Thyroid gland (tissue), 4 donors: ENCODE measurements around the gene ELL2. TPM values are rescaled to one million over a fixed set of nuclear protein-coding genes. Genes with fewer than 3 reads are reported as not detected.

Experiments used
- DNase-seq, 2 donors: peaks; one replicate each; pipeline ENCODE4 v3.0.0-alpha.2; 2019
- H3K27ac ChIP-seq, 3 donors: fragments of 200-600 bp; sonication (generic); 1 replicate in 2 of 3; 2 replicates in 1 of 3; pipeline ENCODE4 v1.5.1; 2016 to 2019; ENCODE audit warnings: mild to moderate bottlenecking in 1 of 3, moderate library complexity in 1 of 3
- H3K27me3 ChIP-seq: fragments of 200-600 bp; sonication (generic); one replicate; pipeline ENCODE4 v1.5.1; 2019
- H3K36me3 ChIP-seq, 2 donors: fragments of 200-600 bp; sonication (generic); one replicate each; pipeline ENCODE4 v1.5.1; 2016 to 2019
- H3K4me1 ChIP-seq, 2 donors: fragments of 200-600 bp; sonication (generic); one replicate each; pipeline ENCODE4 v1.5.1; 2017 to 2019
- H3K4me3 ChIP-seq, 3 donors: fragments of 200-600 bp; sonication (generic); replicated peaks in 1 of 3; 1 replicate in 2 of 3; 2 replicates in 1 of 3; pipeline ENCODE4 v1.5.1; 2016; ENCODE audit warnings: mild to moderate bottlenecking in 1 of 3
- H3K9me3 ChIP-seq: fragments of 200-600 bp; sonication (generic); one replicate; pipeline ENCODE4 v1.5.1; 2017
- CTCF ChIP-seq, 6 experiments: fragments of 200-600 bp in 3 of 6; fragments of 450-650 bp in 3 of 6; sonication (generic) in 3 of 6; IDR thresholded peaks; one replicate each; pipeline ENCODE4 v1.5.1; 2016 to 2019; ENCODE audit warnings: antibody characterized with exemption in 6 of 6, mild to moderate bottlenecking in 2 of 6, inconsistent platforms in 1 of 6, moderate library complexity in 1 of 6
- POLR2A ChIP-seq, 2 donors: fragments of 450-650 bp; IDR thresholded peaks; one replicate each; pipeline ENCODE4 v1.6.1; 2017; ENCODE audit warnings: antibody characterized with exemption in 2 of 2, mild to moderate bottlenecking in 2 of 2, moderate library complexity in 1 of 2
- WGBS, 2 donors: methylation state at CpG; one replicate each; pipeline ENCODE4 v1.1.5; 2017; 5-methylcytosine and 5-hydroxymethylcytosine counted together
- intact Hi-C: fragments of 100-400 bp; cut with DNase I; formaldehyde crosslinking; loops from one replicate; pipeline ENCODE4 v1.15.1; 2023
- total RNA-seq, 4 donors: library from RNA; depleted of rRNA; stranded (reverse); fragments of >200 nt; gene quantifications; one replicate each; pipeline ENCODE4 v1.2.3, GENCODE V29; 2016

The ELL2 gene
- total RNA-seq, 4 donors from 2014 or later: 56.1 to 80.2 (median 69.6) TPM

DNA sequence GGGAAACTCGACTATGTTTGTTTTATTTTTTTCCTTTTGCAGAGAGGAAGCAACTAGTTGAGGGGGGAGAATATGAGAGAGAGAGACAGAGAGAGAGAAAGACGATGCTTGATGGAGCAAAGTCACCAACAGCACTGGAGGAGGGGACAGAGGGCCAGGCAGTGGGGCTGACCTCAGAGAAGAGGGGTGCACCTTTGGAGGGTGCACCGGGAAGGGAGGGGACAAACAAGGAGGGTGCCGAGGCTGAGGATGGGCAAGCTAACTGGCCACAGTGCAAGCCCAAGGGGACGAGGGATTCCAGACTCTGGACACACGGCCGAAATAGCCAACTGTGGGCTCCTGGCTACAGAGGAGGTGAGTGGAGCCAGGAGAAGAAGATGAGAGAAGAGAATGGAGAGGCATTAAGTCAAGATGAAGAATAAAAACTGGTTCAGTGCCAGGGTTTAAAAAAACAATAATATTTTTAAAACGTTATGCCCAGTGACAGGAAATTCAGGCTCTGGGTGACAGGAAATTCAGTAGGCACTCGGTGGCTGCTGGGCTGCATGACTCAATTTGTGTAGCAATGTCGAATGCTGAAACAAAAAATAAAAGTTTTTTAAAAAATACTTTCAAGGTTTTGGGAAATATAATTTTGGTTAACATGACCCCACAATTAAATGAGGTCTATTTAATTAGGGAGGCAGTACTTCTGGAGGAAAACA is 125.8 kb downstream of the ELL2 start:
- intact Hi-C loops: no loop called here
- TF ChIP-seq POLR2A (IDR thresholded peaks at IDR 0.05) (no peak), CTCF (IDR thresholded peaks at IDR 0.05) (no peak)
- Histone ChIP-seq H3K4me1 (peaks cover 4 to 21% of the 10 kb centered on the region in 2 donors), H3K27ac (peak overlapping the region; percentile 33 to 80 (median 72)), H3K36me3 (no peaks in the 10 kb centered on the region), H3K4me3 (no peak overlapping the region), H3K9me3 (no peaks in the 10 kb centered on the region), H3K27me3 (no peaks in the 10 kb centered on the region)
- no peak for DNase-seq
- 49 to 64% methylated on average over 10 of the region's 10 CpGs for WGBS, 2 donors

Other genes with a start within 250 kb of the ELL2 start
- 10 to 100 TPM; 58.7 to 85.7 (median 68.0) TPM for gene RHOBTB3, start 230.5 kb downstream of the ELL2 start, total RNA-seq
- 10 to 100 TPM; 30.1 to 68.7 (median 37.7) TPM for gene GLRX, start 139.1 kb downstream of the ELL2 start, total RNA-seq